ENCODE measurements around the gene PRR18.

Gene PRR18

GRCh38 chr6:166281104-166281503, 27.1 kb downstream of the PRR18 start:
- Histone ChIP-seq H3K14ac (ENCODE audit: low read length) (no peak overlapping the region), H2BK120ac (ENCODE audit: low read depth, low read length) (peak overlapping the region; percentile 14), H3K4me1 (ENCODE audit: control insufficient read depth in 2 of 2, insufficient read depth in 1 of 2, low read depth in 1 of 2, low read length in 2 of 2) (peaks cover 0 to 6% of the 10 kb centered on the region in 2 donors), H2AK5ac (ENCODE audit: low read depth, low read length) (no peak overlapping the region), H3K36me3 (replicated peaks in 1 of 2; ENCODE audit: control insufficient read depth in 2 of 2, insufficient read depth in 2 of 2, low read length in 2 of 2) (no peaks in the 10 kb centered on the region), H3K4ac (ENCODE audit: low read length) (no peak overlapping the region), H3K27ac (replicated peaks; ENCODE audit: low read length) (no peak overlapping the region), H3K4me3 (ENCODE audit: low read length in 2 of 2) (no peak overlapping the region), H3K18ac (ENCODE audit: low read length) (no peak overlapping the region), H3K23ac (ENCODE audit: low read depth, low read length, poor library complexity) (no peak overlapping the region), H4K91ac (ENCODE audit: low read depth, low read length, poor library complexity) (no peak overlapping the region), H3K9ac (ENCODE audit: low read depth, low read length, poor library complexity) (no peak overlapping the region), H3K4me2 (ENCODE audit: insufficient read depth, low read length, poor library complexity, severe bottlenecking) (no peak overlapping the region), H2BK12ac (ENCODE audit: low read length) (no peak overlapping the region), H3K9me3 (replicated peaks in 1 of 2; ENCODE audit: control insufficient read depth in 2 of 2, insufficient read depth in 1 of 2, low read depth in 1 of 2, low read length in 2 of 2) (no peaks in the 10 kb centered on the region), H2BK5ac (ENCODE audit: low read length) (peak overlapping the region; percentile 27), H3K27me3 (ENCODE audit: control insufficient read depth in 3 of 3, insufficient read depth in 3 of 3, low read depth in 1 of 3, low read length in 3 of 3) (peaks cover 0 to 32% (median 0%) of the 10 kb centered on the region in 3 experiments), H4K8ac (ENCODE audit: low read depth, low read length) (no peak overlapping the region), H2AFZ (ENCODE audit: low read length) (no peak overlapping the region), H3K79me1 (ENCODE audit: low read depth, low read length) (no peaks in the 10 kb centered on the region), H2BK15ac (ENCODE audit: low read length) (no peak overlapping the region)
- no CpG with 5 or more reads among the region's 9 CpGs for WGBS, 2 donors (ENCODE audit: extremely low coverage in 2 of 2, insufficient read length in 2 of 2, insufficient replicate concordance in 1 of 2)
- DNase-seq (ENCODE audit: low spot score), result no peak

- no peak overlapping the region for H2BK12ac ChIP-seq (ENCODE audit: low read length)
Measured at GRCh38 chr6:166279393-166279679, 28.9 kb downstream of the PRR18 start.

GRCh38 chr6:166278579-166279392, 29.4 kb downstream of the PRR18 start:
- H3K27me3 ChIP-seq (ENCODE audit: control insufficient read depth in 3 of 3, insufficient read depth in 3 of 3, low read depth in 1 of 3, low read length in 3 of 3), result peaks cover 0 to 28% (median 0%) of the 10 kb centered on the region in 3 experiments
- no peak overlapping the region for H3K23ac ChIP-seq (ENCODE audit: low read depth, low read length, poor library complexity)
- no peak overlapping the region for H3K4me3 ChIP-seq (ENCODE audit: low read length in 2 of 2)
- no CpG with 5 or more reads among the region's 8 CpGs for WGBS, 2 donors (ENCODE audit: extremely low coverage in 2 of 2, insufficient read length in 2 of 2, insufficient replicate concordance in 1 of 2)
- no peak overlapping the region for H3K18ac ChIP-seq (ENCODE audit: low read length)
- no peak overlapping the region for H3K4ac ChIP-seq (ENCODE audit: low read length)
- DNase-seq (ENCODE audit: low spot score), result no peak
- no peak overlapping the region for H3K27ac ChIP-seq (replicated peaks; ENCODE audit: low read length)
- no peak overlapping the region for H2BK15ac ChIP-seq (ENCODE audit: low read length)
- H4K8ac ChIP-seq (ENCODE audit: low read depth, low read length), result no peak overlapping the region
- H2BK120ac ChIP-seq (ENCODE audit: low read depth, low read length), result no peak overlapping the region
- H2AFZ ChIP-seq (ENCODE audit: low read length), result no peak overlapping the region
- H2AK5ac ChIP-seq (ENCODE audit: low read depth, low read length), result no peak overlapping the region
- peak overlapping the region; percentile 5 for H3K9ac ChIP-seq (ENCODE audit: low read depth, low read length, poor library complexity)
- no peak overlapping the region for H4K91ac ChIP-seq (ENCODE audit: low read depth, low read length, poor library complexity)
- H3K36me3 ChIP-seq (replicated peaks in 1 of 2; ENCODE audit: control insufficient read depth in 2 of 2, insufficient read depth in 2 of 2, low read length in 2 of 2), result no peaks in the 10 kb centered on the region
- H3K9me3 ChIP-seq (replicated peaks in 1 of 2; ENCODE audit: control insufficient read depth in 2 of 2, insufficient read depth in 1 of 2, low read depth in 1 of 2, low read length in 2 of 2), result no peaks in the 10 kb centered on the region
- H3K4me2 ChIP-seq (ENCODE audit: insufficient read depth, low read length, poor library complexity, severe bottlenecking), result no peak overlapping the region
- H2BK12ac ChIP-seq (ENCODE audit: low read length), result no peak overlapping the region
- no peak overlapping the region for H2BK5ac ChIP-seq (ENCODE audit: low read length)
- H3K79me1 ChIP-seq (ENCODE audit: low read depth, low read length), result no peaks in the 10 kb centered on the region
- H3K14ac ChIP-seq (ENCODE audit: low read length), result no peak overlapping the region
- H3K4me1 ChIP-seq (ENCODE audit: control insufficient read depth in 2 of 2, insufficient read depth in 1 of 2, low read depth in 1 of 2, low read length in 2 of 2), result peaks cover 0 to 6% of the 10 kb centered on the region in 2 donors

More at GRCh38 chr6:166279393-166279679, 28.9 kb downstream of the PRR18 start:
- Histone ChIP-seq H2BK15ac (ENCODE audit: low read length) (no peak overlapping the region), H2AFZ (ENCODE audit: low read length) (no peak overlapping the region), H3K4me1 (ENCODE audit: control insufficient read depth in 2 of 2, insufficient read depth in 1 of 2, low read depth in 1 of 2, low read length in 2 of 2) (peaks cover 0 to 6% of the 10 kb centered on the region in 2 donors), H3K23ac (ENCODE audit: low read depth, low read length, poor library complexity) (no peak overlapping the region), H3K9me3 (replicated peaks in 1 of 2; ENCODE audit: control insufficient read depth in 2 of 2, insufficient read depth in 1 of 2, low read depth in 1 of 2, low read length in 2 of 2) (no peaks in the 10 kb centered on the region), H3K9ac (ENCODE audit: low read depth, low read length, poor library complexity) (no peak overlapping the region), H3K27me3 (ENCODE audit: control insufficient read depth in 3 of 3, insufficient read depth in 3 of 3, low read depth in 1 of 3, low read length in 3 of 3) (peaks cover 0 to 33% (median 0%) of the 10 kb centered on the region in 3 experiments), H3K79me1 (ENCODE audit: low read depth, low read length) (no peaks in the 10 kb centered on the region), H4K91ac (ENCODE audit: low read depth, low read length, poor library complexity) (no peak overlapping the region), H4K8ac (ENCODE audit: low read depth, low read length) (no peak overlapping the region), H3K14ac (ENCODE audit: low read length) (no peak overlapping the region), H3K27ac (replicated peaks; ENCODE audit: low read length) (no peak overlapping the region), H3K18ac (ENCODE audit: low read length) (no peak overlapping the region), H2BK5ac (ENCODE audit: low read length) (no peak overlapping the region), H2AK5ac (ENCODE audit: low read depth, low read length) (no peak overlapping the region), H2BK120ac (ENCODE audit: low read depth, low read length) (no peak overlapping the region), H3K36me3 (replicated peaks in 1 of 2; ENCODE audit: control insufficient read depth in 2 of 2, insufficient read depth in 2 of 2, low read length in 2 of 2) (no peaks in the 10 kb centered on the region), H3K4me3 (ENCODE audit: low read length in 2 of 2) (no peak overlapping the region), H3K4me2 (ENCODE audit: insufficient read depth, low read length, poor library complexity, severe bottlenecking) (no peak overlapping the region), H3K4ac (ENCODE audit: low read length) (no peak overlapping the region)
- no CpG with 5 or more reads among the region's 1 CpG for WGBS, 2 donors (ENCODE audit: extremely low coverage in 2 of 2, insufficient read length in 2 of 2, insufficient replicate concordance in 1 of 2)
- no peak for DNase-seq (ENCODE audit: low spot score)

- no peak for DNase-seq (ENCODE audit: low spot score)
- no peak overlapping the region for H3K27ac ChIP-seq (replicated peaks; ENCODE audit: low read length)
- no peaks in the 10 kb centered on the region for H3K79me1 ChIP-seq (ENCODE audit: low read depth, low read length)
- no peak overlapping the region for H3K4me2 ChIP-seq (ENCODE audit: insufficient read depth, low read length, poor library complexity, severe bottlenecking)
- no peak overlapping the region for H2BK120ac ChIP-seq (ENCODE audit: low read depth, low read length)
- H2BK5ac ChIP-seq (ENCODE audit: low read length), result no peak overlapping the region
- H3K4me1 ChIP-seq (ENCODE audit: control insufficient read depth in 2 of 2, insufficient read depth in 1 of 2, low read depth in 1 of 2, low read length in 2 of 2), result peaks cover 0 to 6% of the 10 kb centered on the region in 2 donors
- H2AFZ ChIP-seq (ENCODE audit: low read length), result no peak overlapping the region
- WGBS, 2 donors (ENCODE audit: extremely low coverage in 2 of 2, insufficient read length in 2 of 2, insufficient replicate concordance in 1 of 2), result no CpG with 5 or more reads among the region's 11 CpGs
- H2AK5ac ChIP-seq (ENCODE audit: low read depth, low read length), result no peak overlapping the region
- no peak overlapping the region for H3K23ac ChIP-seq (ENCODE audit: low read depth, low read length, poor library complexity)
- H4K8ac ChIP-seq (ENCODE audit: low read depth, low read length), result no peak overlapping the region
- H3K36me3 ChIP-seq (replicated peaks in 1 of 2; ENCODE audit: control insufficient read depth in 2 of 2, insufficient read depth in 2 of 2, low read length in 2 of 2), result no peaks in the 10 kb centered on the region
- no peak overlapping the region for H2BK15ac ChIP-seq (ENCODE audit: low read length)
- H3K9ac ChIP-seq (ENCODE audit: low read depth, low read length, poor library complexity), result no peak overlapping the region
- H3K14ac ChIP-seq (ENCODE audit: low read length), result no peak overlapping the region
- no peak overlapping the region for H3K4me3 ChIP-seq (ENCODE audit: low read length in 2 of 2)
- no peak overlapping the region for H3K18ac ChIP-seq (ENCODE audit: low read length)
- H4K91ac ChIP-seq (ENCODE audit: low read depth, low read length, poor library complexity), result no peak overlapping the region
- H3K4ac ChIP-seq (ENCODE audit: low read length), result no peak overlapping the region
- H2BK12ac ChIP-seq (ENCODE audit: low read length), result no peak overlapping the region
- peaks cover 0 to 25% (median 0%) of the 10 kb centered on the region in 3 experiments for H3K27me3 ChIP-seq (ENCODE audit: control insufficient read depth in 3 of 3, insufficient read depth in 3 of 3, low read depth in 1 of 3, low read length in 3 of 3)
- no peaks in the 10 kb centered on the region for H3K9me3 ChIP-seq (replicated peaks in 1 of 2; ENCODE audit: control insufficient read depth in 2 of 2, insufficient read depth in 1 of 2, low read depth in 1 of 2, low read length in 2 of 2)
Measured at GRCh38 chr6:166277892-166278578, 30.2 kb downstream of the PRR18 start.

Data from neuronal stem cell (in vitro differentiated cells).